Stimulated activated CD8-positive, alpha-beta memory T cell treated with anti-CD3 and anti-CD28 coated beads, Interleukin-12 subunit alpha, Interleukin-12 subunit beta, amount 100 ng/mL, for 1 hour (primary cell): ENCODE results near the gene SMAD6.

ENCODE experiments used
- DNase-seq: peaks from one replicate; pipeline ENCODE4 v3.0.0-alpha.2; 2020; ENCODE audit warnings: low read depth

SMAD6 gene

DNA sequence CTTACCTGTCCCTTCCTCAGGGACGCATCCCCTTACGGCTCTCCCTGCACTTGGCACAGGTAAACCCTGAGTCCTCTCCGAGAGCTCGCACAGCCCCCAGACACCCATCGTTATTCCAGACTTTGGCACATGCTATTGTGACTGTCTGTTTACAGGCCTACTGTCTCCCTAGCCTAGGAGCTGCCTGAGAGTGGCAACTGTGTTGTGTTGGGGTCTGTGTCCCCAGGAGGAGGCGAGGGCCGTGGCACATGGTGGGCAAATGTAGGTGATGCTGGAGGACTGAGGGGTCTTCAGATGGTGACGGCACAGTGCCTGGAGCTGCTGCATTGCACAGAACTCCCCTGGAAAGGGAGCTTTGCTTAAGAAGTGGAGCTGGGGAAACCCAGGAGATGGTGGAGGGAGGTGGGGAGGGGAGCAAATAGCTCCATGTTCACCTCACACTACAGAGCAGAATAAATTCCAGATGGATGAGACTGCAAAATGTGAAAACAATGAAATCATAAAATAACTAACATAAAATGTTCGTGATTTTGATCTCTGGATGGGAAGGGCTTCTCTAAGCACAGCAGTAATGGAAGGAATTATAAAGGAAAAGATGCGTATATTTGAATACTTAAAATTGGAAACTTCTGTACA lies 96.5 kb downstream of the SMAD6 start:
- DNase-seq: no peak

DNA sequence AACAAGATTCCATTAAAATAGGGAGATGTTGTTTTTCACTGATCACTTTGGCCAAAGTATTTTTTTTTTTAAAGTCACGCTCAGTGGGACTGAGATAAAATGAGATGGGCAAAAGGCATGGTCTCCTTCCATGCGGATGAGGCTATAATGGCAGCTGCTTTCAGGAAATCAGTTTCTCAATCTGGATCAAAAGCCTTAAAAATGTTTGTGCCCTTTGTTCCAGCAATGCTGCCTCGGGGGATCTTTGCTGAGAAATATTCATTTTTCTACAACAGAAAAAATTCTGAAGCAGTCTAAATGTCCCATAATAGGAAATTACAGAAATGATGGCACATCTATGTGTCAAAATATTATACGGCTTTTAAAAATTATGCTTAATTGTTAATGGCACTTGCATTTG lies 97.2 kb downstream of the SMAD6 start:
- no peak for DNase-seq

GRCh38 chr15:66800584-66801235 lies 98.7 kb downstream of the SMAD6 start:
- no peak for DNase-seq

- DNase-seq: no peak
These were observed 99.2 kb downstream of the SMAD6 start for GRCh38 chr15:66801266-66801665.

DNA sequence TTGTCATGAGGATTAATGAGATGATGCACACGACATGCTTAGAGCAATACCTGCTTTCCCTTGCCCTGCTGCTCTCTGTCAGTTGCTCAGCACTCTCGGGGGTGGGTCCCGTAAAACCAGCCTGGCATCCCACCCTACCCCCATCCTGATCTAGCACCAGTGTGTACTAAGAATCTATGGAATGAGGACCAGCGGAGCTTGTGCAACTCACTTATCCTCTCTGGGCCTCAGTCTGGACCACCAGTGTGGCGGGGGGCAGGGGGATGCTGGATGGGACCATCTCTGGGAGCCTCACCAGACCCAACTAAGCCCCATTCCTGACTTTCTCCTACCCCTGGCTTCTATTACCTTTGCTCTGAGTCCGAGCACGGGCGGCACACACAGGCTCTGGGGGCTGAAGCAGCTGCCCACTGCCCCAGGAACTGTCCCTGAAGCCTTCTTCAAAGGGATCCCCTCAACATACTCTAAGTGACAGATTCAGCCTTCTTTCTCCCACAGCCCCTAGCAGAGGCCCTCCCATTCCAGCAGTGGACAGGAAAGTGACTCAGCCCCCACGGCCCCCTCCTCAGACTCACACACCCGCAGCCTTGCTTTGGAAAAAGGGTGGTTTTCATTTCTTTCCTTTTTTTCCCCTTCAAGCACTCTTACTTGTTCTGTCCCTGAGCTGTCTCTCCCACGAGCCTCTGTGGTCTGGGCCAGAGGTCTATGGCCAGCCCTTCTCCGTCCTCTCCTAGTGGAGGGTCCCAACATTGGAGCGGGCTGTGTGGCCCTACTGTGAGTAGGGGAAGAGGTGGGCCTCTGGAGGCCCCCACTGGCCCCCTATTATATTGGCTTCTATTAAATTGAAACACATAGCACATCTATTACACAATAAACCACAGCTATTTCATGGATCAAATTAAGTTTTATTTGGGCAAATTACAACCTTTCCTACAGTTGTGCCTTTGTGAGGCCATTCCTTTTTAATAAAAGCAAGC lies 100.3 kb downstream of the SMAD6 start:
- DNase-seq: no peak

GRCh38 chr15:66803182-66803729 lies 101.2 kb downstream of the SMAD6 start:
- no peak for DNase-seq

DNA sequence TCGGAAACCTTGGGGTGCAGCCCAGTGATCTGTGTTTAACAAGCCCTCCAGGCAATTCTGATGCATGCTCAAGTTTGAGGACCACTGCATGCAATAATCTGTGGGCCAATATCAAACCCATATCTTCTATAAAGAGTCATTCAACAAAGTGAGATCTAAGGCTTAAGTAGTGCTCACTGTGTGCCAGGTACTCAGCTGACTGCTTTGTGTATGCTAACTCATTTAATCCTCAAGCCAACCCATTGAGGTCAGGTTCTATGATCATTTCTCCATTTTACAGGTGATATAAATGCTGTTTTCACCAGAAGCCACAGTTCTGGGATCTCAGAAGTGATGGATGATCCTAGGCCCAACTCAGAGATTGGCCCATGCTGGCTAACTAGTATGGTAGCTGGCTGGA lies 101.7 kb downstream of the SMAD6 start:
- no peak for DNase-seq

DNA sequence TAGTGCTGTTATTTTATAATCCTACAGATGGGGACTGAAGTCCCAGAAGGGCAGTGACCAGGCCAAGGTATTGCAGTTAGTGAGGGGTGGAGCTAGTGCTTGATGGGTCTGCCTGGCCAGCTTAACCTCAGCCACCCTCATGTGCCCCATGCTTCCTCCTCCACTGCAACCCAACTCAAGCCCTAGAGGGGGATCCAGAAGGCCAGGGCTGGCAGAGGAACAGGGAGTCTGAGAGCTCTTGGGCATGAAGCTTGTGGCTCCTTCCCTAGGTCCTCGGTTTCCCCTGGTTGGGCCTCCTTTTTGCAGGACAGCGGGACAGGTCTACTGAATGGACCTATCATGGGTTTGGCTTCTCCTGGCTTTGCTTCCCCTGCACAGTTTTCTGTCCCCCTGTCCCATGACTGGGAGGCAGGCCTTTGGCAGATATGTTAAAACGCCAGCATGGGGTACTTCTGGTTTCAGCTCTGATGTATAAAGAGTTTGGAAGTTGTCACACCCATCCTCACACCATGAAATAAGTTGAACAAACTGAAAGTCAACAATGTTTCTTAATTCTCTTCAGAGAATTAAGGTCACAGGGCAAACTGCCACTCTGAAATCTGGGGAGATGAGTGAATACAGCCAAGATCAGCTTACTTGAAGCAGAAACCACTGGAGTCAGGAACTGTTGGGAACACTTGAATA lies 103.3 kb downstream of the SMAD6 start:
- no peak for DNase-seq

GRCh38 chr15:66808181-66808824 lies 106.3 kb downstream of the SMAD6 start:
- no peak for DNase-seq

DNA sequence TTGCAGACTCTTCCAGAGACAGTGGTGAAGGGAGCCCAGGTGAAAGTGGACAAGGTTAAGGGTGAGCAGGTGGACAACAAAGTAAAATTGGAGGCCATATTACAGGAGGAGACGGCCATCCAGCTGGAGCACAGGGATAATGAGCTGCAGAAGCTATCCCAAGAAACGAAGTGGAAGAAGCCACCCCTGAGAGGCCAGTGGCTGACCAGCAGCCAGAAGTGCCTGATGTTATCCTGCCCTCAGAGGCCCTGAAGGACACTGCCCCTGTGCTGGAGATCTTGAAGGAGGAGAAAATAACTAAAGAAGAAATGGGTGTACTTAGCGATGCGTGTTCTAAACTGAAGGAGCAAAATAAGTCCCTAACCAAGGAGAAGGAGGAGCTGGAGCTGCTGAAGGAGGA lies 107.6 kb downstream of the SMAD6 start:
- DNase-seq: no peak

DNA sequence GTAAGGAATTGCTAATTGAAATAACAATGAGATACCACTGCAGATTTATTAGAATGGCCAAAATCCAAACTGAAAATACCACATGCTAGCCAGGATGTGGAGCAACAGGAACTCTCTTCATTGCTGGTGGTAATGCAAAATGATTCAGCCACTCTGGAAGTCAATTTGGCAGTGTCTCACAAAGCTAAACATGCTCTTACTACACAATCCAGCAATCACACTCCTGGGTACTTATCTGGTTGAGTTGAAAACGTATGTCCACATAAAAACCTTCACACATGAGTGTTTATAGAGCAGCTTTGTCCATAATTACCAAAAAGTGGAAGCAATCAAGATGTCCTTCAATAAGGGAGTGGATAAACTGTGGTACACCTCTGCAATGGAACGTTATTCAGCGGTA lies 113.3 kb downstream of the SMAD6 start:
- DNase-seq: no peak

GRCh38 chr15:66816201-66816600 lies 114.2 kb downstream of the SMAD6 start:
- no peak for DNase-seq

DNA sequence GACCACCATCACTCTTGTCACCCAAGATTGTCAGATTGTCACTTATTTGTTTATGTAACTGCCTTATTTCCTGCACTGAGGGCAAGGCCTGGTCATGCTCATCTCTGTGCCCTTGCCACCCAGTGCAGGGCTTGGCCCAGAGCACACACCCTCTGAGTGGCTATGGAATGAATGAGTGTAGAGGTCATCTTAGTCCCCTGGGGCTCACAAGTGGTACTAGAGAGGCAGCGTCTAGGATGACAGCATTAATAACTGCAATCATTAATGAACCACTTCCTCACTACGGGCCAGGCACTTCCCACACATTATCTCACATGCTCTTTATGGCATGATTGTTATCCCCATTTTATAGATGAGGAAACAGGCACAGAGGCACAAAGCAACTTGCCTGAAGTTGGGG lies 117.0 kb downstream of the SMAD6 start:
- DNase-seq: no peak

- no peak for DNase-seq
These were observed 118.6 kb downstream of the SMAD6 start for GRCh38 chr15:66820481-66821176.

GRCh38 chr15:66821307-66821706 lies 119.3 kb downstream of the SMAD6 start:
- no peak for DNase-seq

DNA sequence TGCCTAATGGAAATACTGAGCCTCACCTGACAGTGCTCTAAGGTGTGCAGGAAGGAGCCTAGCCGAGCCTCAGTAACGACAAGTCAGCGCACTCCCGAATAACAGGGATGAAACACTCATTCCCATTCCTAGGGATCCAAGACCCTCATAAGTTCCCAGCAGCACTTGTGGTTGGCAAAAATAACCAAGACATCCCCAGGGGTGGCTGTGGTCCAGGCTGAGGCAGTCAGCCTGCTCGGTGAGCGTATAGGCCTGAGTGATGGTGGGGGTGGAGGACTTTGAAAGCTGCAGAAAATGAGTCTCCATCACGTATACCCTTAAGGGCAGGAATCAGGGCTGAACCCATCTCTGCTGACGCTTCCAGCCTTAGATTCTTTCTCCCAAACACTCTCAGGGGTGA lies 120.1 kb downstream of the SMAD6 start:
- DNase-seq: no peak

DNA sequence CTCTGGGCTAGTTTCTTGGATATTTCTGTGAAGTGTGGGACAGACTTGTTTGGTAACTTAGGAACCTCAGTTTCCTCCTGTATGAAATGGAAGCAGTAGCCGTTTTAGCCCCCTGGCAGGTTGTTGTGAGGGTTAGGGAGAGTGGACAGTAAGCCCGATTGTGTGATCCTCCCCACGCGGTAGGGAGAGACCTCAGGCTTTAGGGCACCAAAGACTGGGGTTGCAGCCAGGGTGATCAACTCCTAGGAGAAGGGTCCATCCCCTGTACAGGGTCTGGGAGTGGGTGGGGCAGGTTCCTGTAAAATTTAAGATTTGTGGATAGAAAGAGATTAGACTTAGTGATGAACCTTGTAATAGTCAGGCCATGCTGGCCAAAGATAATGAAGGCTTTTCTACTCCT lies 120.5 kb downstream of the SMAD6 start:
- DNase-seq: no peak

GRCh38 chr15:66823601-66824000 lies 121.6 kb downstream of the SMAD6 start:
- no peak for DNase-seq

GRCh38 chr15:66824424-66824823 lies 122.4 kb downstream of the SMAD6 start:
- DNase-seq: no peak

DNA sequence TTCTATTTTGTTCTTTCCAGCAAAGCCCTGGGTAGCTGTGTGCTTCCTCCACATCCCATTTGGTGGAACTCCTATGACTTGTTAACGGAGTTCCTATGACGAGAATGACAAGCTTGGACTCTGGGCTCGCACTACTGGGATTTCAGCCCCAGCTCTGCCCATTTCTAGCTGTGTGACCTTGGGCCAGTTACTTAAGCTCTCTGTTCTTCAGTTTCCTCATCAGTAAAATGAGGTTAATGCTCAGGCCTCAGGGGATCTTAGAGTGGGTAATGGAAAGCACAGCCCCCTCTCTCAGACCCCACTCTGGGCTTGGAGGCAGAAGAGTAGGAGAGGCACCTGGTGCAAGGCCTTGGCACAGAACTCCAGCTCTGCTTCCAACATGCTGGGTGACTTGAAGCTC lies 123.1 kb downstream of the SMAD6 start:
- DNase-seq: no peak

DNA sequence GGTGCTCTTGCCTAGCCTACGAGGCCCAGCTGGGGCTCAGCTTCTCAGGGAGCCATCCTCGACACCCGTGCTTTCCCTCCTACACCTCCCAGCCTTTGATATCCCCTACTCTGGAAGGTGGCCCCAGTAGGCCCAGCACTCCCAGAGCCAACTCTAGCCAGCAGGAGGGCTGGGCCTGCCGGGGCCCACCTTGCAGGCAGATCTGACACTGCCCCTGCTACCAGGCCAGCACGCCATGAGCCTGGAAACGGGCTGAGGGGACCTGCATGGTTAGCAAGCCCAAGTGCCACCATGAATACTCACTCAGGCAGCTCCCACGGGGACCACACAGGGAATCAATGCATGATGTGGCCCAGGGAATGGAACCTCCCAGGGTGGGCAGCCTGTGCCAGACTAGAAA lies 123.7 kb downstream of the SMAD6 start:
- no peak for DNase-seq
